ENCODE measurements around the gene CPNE2. TPM values are rescaled to one million over a fixed set of nuclear protein-coding genes. Genes with fewer than 3 reads are reported as not detected.

Gene CPNE2
- total RNA-seq, 1 experiment from 2014 or later = 43.4 TPM

GRCh38 chr16:57125969-57126368 is 33.6 kb downstream of the CPNE2 start:
- Histone ChIP-seq H3K4me3 (ENCODE audit: low read depth in 2 of 2, low read length in 2 of 2) (no peak overlapping the region), H3K27me3 (ENCODE audit: control insufficient read depth, insufficient read depth, low read length) (no peaks in the 10 kb centered on the region), H3K36me3 (ENCODE audit: control insufficient read depth, insufficient read depth, low read length) (no peaks in the 10 kb centered on the region), H3K9me3 (ENCODE audit: control insufficient read depth, insufficient read depth, low read depth, low read length) (no peaks in the 10 kb centered on the region), H3K4me1 (ENCODE audit: control insufficient read depth, insufficient read depth, low read length) (no peaks in the 10 kb centered on the region), H3K27ac (ENCODE audit: low read length) (no peak overlapping the region)
- intact Hi-C loops (cut with micrococcal nuclease; ENCODE audit: unreplicated experiment) (no loop called here), in situ Hi-C loops (cut with HindIII; ENCODE audit: low pct_unique_long_range_greater_than_20kb, low sequenced_read_pairs) (no loop called here)
- no TSS peak for BruUV-seq (replicated peaks)
- TF ChIP-seq SIN3A (IDR thresholded peaks at IDR 0.05; ENCODE audit: borderline replicate concordance, insufficient read depth, low read depth, low read length) (no peak), REST (IDR thresholded peaks at IDR 0.05; ENCODE audit: insufficient read depth in 1 of 2, low read depth in 2 of 2, low read length in 1 of 2) (no peak), CTCF (IDR thresholded peaks at IDR 0.05) (no peak), TCF7L2 (IDR thresholded peaks at IDR 0.05; ENCODE audit: low read depth, low read length) (no peak), POLR2AphosphoS5 (IDR thresholded peaks at IDR 0.05; ENCODE audit: low read depth, low read length) (no peak)
- CTCF ChIA-PET = no interaction called here
- ATAC-seq = no peak
- DNase-seq (ENCODE audit: low read depth, low spot score) = no peak
- POLR2A ChIA-PET = no interaction called here

- no peak overlapping the region for H3K27ac ChIP-seq (ENCODE audit: low read length)
- ATAC-seq (no peak), DNase-seq (ENCODE audit: low read depth, low spot score) (no peak)
- intact Hi-C loops (cut with micrococcal nuclease; ENCODE audit: unreplicated experiment) = no loop called here
- no peaks in the 10 kb centered on the region for H3K4me1 ChIP-seq (ENCODE audit: control insufficient read depth, insufficient read depth, low read length)
- TF ChIP-seq SIN3A (IDR thresholded peaks at IDR 0.05; ENCODE audit: borderline replicate concordance, insufficient read depth, low read depth, low read length) = no peak
- TF ChIP-seq CTCF (IDR thresholded peaks at IDR 0.05) = no peak
- no peak for TF ChIP-seq REST (IDR thresholded peaks at IDR 0.05; ENCODE audit: insufficient read depth in 1 of 2, low read depth in 2 of 2, low read length in 1 of 2)
- no TSS peak for BruUV-seq (replicated peaks)
- POLR2A ChIA-PET = no interaction called here
- no peaks in the 10 kb centered on the region for H3K36me3 ChIP-seq (ENCODE audit: control insufficient read depth, insufficient read depth, low read length)
- H3K9me3 ChIP-seq (ENCODE audit: control insufficient read depth, insufficient read depth, low read depth, low read length) = no peaks in the 10 kb centered on the region
- CTCF ChIA-PET = no interaction called here
- no peaks in the 10 kb centered on the region for H3K27me3 ChIP-seq (ENCODE audit: control insufficient read depth, insufficient read depth, low read length)
- H3K4me3 ChIP-seq (ENCODE audit: low read depth in 2 of 2, low read length in 2 of 2) = no peak overlapping the region
- in situ Hi-C loops (cut with HindIII; ENCODE audit: low pct_unique_long_range_greater_than_20kb, low sequenced_read_pairs) = no loop called here
Observed at GRCh38 chr16:57126411-57126810, 34.0 kb downstream of the CPNE2 start.
